ENCODE results near the gene CD68. TPM values are rescaled to one million over a fixed set of nuclear protein-coding genes. Genes with fewer than 3 reads are reported as not detected.
A peak's percentile ranks its signal among the peaks of the same experiment; 100 is the strongest.

Gene CD68
- total RNA-seq, 2 donors from 2014 or later, result 55.5 to 87.3 TPM

GRCh38 chr17:7557775-7558543 lies 21.5 kb upstream of the CD68 start:
- intact Hi-C loops (cut with DNase I), result loop anchor here in 1 of 2 donors (5.0 kb wide), 1 partner anchor 46 kb away; no protein-coding TSS in a partner anchor
- ATAC-seq (peak; percentile 57 to 64), DNase-seq (peak; percentile 89)

GRCh38 chr17:7558544-7559319 lies 20.7 kb upstream of the CD68 start, which contains the start of gene TNFSF13:
TSS of gene TNFSF13 (plus strand) at chr17:7558750. CDS start at chr17:7559040, 290 bp downstream.
- intact Hi-C loops (cut with DNase I), result loop anchor here in 1 of 2 donors (5.0 kb wide), 1 partner anchor 46 kb away; no protein-coding TSS in a partner anchor
- ATAC-seq, result peak; percentile 12 to 14

GRCh38 chr17:7559320-7560171 lies 19.9 kb upstream of the CD68 start:
- ATAC-seq, result no peak

More at GRCh38 chr17:7558544-7559319, 20.7 kb upstream of the CD68 start, which contains the start of gene TNFSF13:
- DNase-seq, result peak; percentile 57

GRCh38 chr17:7560172-7561027 lies 19.0 kb upstream of the CD68 start:
- DNase-seq (peak; percentile 57), ATAC-seq (peak; percentile 17 to 42)
- intact Hi-C loops (cut with DNase I), result loop anchor here (2.0 to 10.0 kb wide), 4 partner anchors 48 to 208 kb away; partner anchors contain the start of genes FGF11 (in 2 of the 2), TMEM102 (in 2 of the 2) and KCTD11 (in 1 of the 2)

More at GRCh38 chr17:7559320-7560171, 19.9 kb upstream of the CD68 start:
- intact Hi-C loops (cut with DNase I), result loop anchor here (2.0 to 10.0 kb wide), 4 partner anchors 47 to 207 kb away; partner anchors contain the start of genes FGF11 (in 2 of the 2), TMEM102 (in 2 of the 2) and KCTD11 (in 1 of the 2)
- no peak for DNase-seq

- peak; percentile 76 to 83 for ATAC-seq
- intact Hi-C loops (cut with DNase I), result loop anchor here (2.0 to 10.0 kb wide), 4 partner anchors 49 to 208 kb away; partner anchors contain the start of genes FGF11 (in 2 of the 2), TMEM102 (in 2 of the 2) and KCTD11 (in 1 of the 2)
- DNase-seq, result peak; percentile 93
Measured at GRCh38 chr17:7561028-7561575, 18.3 kb upstream of the CD68 start.

GRCh38 chr17:7561589-7562207 lies 17.7 kb upstream of the CD68 start, which contains the start of gene SENP3:
TSS of gene SENP3 (plus strand) at chr17:7561919. CDS start at chr17:7563077, 1,158 bp downstream.
- peak; percentile 88 for ATAC-seq
- intact Hi-C loops (cut with DNase I), result loop anchor here (2.0 to 10.0 kb wide), 4 partner anchors 49 to 209 kb away; partner anchors contain the start of genes FGF11 (in 2 of the 2), TMEM102 (in 2 of the 2) and KCTD11 (in 1 of the 2)

GRCh38 chr17:7562208-7562605 lies 17.2 kb upstream of the CD68 start:
- no peak for DNase-seq
- intact Hi-C loops (cut with DNase I), result loop anchor here (5.0 to 10.0 kb wide), 3 partner anchors 50 to 127 kb away; partner anchors contain the start of genes FGF11 (in 2 of the 2) and TMEM102 (in 2 of the 2)
- no peak for ATAC-seq

More at GRCh38 chr17:7561589-7562207, 17.7 kb upstream of the CD68 start, which contains the start of gene SENP3:
- peak; percentile 94 for DNase-seq

GRCh38 chr17:7563115-7563869 lies 16.1 kb upstream of the CD68 start:
- ATAC-seq, result no peak

GRCh38 chr17:7569571-7569970 lies 9.9 kb upstream of the CD68 start:
- intact Hi-C loops (cut with DNase I), result loop anchor here in 1 of 2 donors (10.0 kb wide), 1 partner anchor 135 kb away; the partner anchor contains the start of genes FGF11 and TMEM102
- ATAC-seq (no peak), DNase-seq (no peak)

More at GRCh38 chr17:7563115-7563869, 16.1 kb upstream of the CD68 start:
- intact Hi-C loops (cut with DNase I), result loop anchor here (5.0 to 10.0 kb wide), 3 partner anchors 51 to 128 kb away; partner anchors contain the start of genes FGF11 (in 2 of the 2) and TMEM102 (in 2 of the 2)
- no peak for DNase-seq

- intact Hi-C loops (cut with DNase I), result no loop called here
- ATAC-seq, result no peak
- DNase-seq, result no peak
Measured at GRCh38 chr17:7570351-7570750, 9.1 kb upstream of the CD68 start.

- ATAC-seq, result no peak
- no peak for DNase-seq
- intact Hi-C loops (cut with DNase I), result no loop called here
Measured at GRCh38 chr17:7572338-7572587, 7.2 kb upstream of the CD68 start.

- intact Hi-C loops (cut with DNase I), result no loop called here
- peak; percentile 99 for DNase-seq
- peak; percentile 91 to 94 for ATAC-seq
Measured at GRCh38 chr17:7572588-7573323, 6.7 kb upstream of the CD68 start.

- ATAC-seq, result peak; percentile 77 to 81
- DNase-seq, result peak; percentile 91
- intact Hi-C loops (cut with DNase I), result no loop called here
Measured at GRCh38 chr17:7573324-7574080, 5.9 kb upstream of the CD68 start.

All from left cardiac atrium (tissue), 4 donors.